SK-N-SH (cell line): Measurements from ENCODE around the gene PHACTR2. TPM values are rescaled to one million over a fixed set of nuclear protein-coding genes. Genes with fewer than 3 reads are reported as not detected.

Experiments
- CTCF ChIA-PET: fragments of 300-600, 350-600 bp; formaldehyde crosslinking; extraction: SDS; loops from one replicate; lab custom pipeline; 2021; lab: Yijun Ruan, JAX
- POLR2A ChIA-PET: fragments of 350-600 bp; sonication (Branson Sonifier 250); formaldehyde crosslinking; extraction: SDS; loops from one replicate; lab custom pipeline; 2020; ENCODE audit warnings: antibody characterized with exemption, inconsistent platforms; lab: Yijun Ruan, JAX
- DNase-seq: peaks from one replicate; pipeline ENCODE4 v3.0.0; 2012
- H2AFZ ChIP-seq: fragments of 200-600 bp; sonication (generic); 2 replicates; pipeline ENCODE4 v1.8.1; 2016; ENCODE audit warnings: antibody characterized with exemption, mild to moderate bottlenecking, low read depth
- H3F3A ChIP-seq: fragments of 200-600 bp; sonication (generic); replicated peaks from 2 replicates; pipeline ENCODE3; 2016; ENCODE audit warnings: antibody characterized with exemption, mild to moderate bottlenecking; ENCODE audit not compliant: insufficient read depth
- H3K27ac ChIP-seq, 2 experiments: fragments of 200-500 bp in 1 of 2; fragments of 200-600 bp in 1 of 2; sonication (Bioruptor generic) in 1 of 2; sonication (generic), shearing (Covaris generic) in 1 of 2; 2 replicates each; pipeline versions ENCODE4 v1.5.1 to v1.6.1; 2014 to 2016; ENCODE audit warnings: low read depth in 2 of 2, inconsistent platforms in 1 of 2, low read length in 1 of 2, mild to moderate bottlenecking in 1 of 2, mixed read lengths in 1 of 2
- H3K27me3 ChIP-seq: fragments of 200-600 bp; sonication (generic), shearing (Covaris generic); 2 replicates; pipeline ENCODE4 v1.6.1; 2016; ENCODE audit warnings: mixed run types; ENCODE audit not compliant: insufficient read depth
- H3K36me3 ChIP-seq, 2 experiments: fragments of 200-500 bp in 1 of 2; fragments of 200-600 bp in 1 of 2; sonication (Bioruptor generic) in 1 of 2; sonication (generic) in 1 of 2; replicated peaks in 1 of 2; 2 replicates each; pipeline versions ENCODE3 to v1.5.1; 2014 to 2016; ENCODE audit warnings: low read length in 1 of 2, mild to moderate bottlenecking in 1 of 2; ENCODE audit not compliant: insufficient read depth in 2 of 2, control insufficient read depth in 1 of 2
- H3K4me1 ChIP-seq, 2 experiments: fragments of 200-500 bp in 1 of 2; fragments of 200-600 bp in 1 of 2; sonication (Bioruptor generic) in 1 of 2; sonication (generic), shearing (Covaris generic) in 1 of 2; 2 replicates each; pipeline versions ENCODE4 v1.5.1 to v1.6.1; 2014 to 2016; ENCODE audit warnings: low read depth in 1 of 2, low read length in 1 of 2, mixed run types in 1 of 2; ENCODE audit not compliant: insufficient read depth in 2 of 2, control insufficient read depth in 1 of 2
- H3K4me2 ChIP-seq: fragments of 200-600 bp; sonication (generic), shearing (Covaris generic); 2 replicates; pipeline ENCODE4 v1.6.1; 2017; ENCODE audit warnings: mixed run types
- H3K4me3 ChIP-seq, 2 experiments: fragments of 200-500 bp in 1 of 2; fragments of 200-600 bp in 1 of 2; sonication (Bioruptor generic) in 1 of 2; sonication (generic), shearing (Covaris generic) in 1 of 2; 2 replicates each; pipeline versions ENCODE4 v1.5.1 to v1.8.1; 2014 to 2016; ENCODE audit warnings: low read depth in 2 of 2, inconsistent platforms in 1 of 2, low read length in 1 of 2, mild to moderate bottlenecking in 1 of 2, mixed read lengths in 1 of 2, moderate library complexity in 1 of 2
- H3K79me2 ChIP-seq: fragments of 200-600 bp; sonication (generic); 2 replicates; pipeline ENCODE4 v1.8.1; 2017; ENCODE audit warnings: mild to moderate bottlenecking; ENCODE audit not compliant: insufficient read depth
- H3K9ac ChIP-seq: fragments of 200-600 bp; sonication (generic); 2 replicates; pipeline ENCODE4 v1.6.1; 2017; ENCODE audit warnings: mixed run types
- H3K9me2 ChIP-seq: fragments of 200-600 bp; sonication (generic); 2 replicates; pipeline ENCODE4 v1.6.1; 2017; ENCODE audit warnings: mixed run types
- H3K9me3 ChIP-seq: fragments of 200-600 bp; sonication (generic); 2 replicates; pipeline ENCODE4 v1.6.1; 2017; ENCODE audit warnings: mixed run types, mild to moderate bottlenecking, moderate library complexity
- H4K20me1 ChIP-seq: fragments of 200-600 bp; sonication (generic); 2 replicates; pipeline ENCODE4 v1.6.1; 2017; ENCODE audit warnings: mild to moderate bottlenecking, mixed run types; ENCODE audit not compliant: insufficient read depth
- FOSL2 ChIP-seq: IDR thresholded peaks from 2 replicates; pipeline ENCODE4 v1.4.0; 2012; ENCODE audit warnings: low read depth, mild to moderate bottlenecking, moderate library complexity, borderline replicate concordance
- FOXJ3 ChIP-seq: sonication (generic); formaldehyde crosslinking; IDR thresholded peaks from 2 replicates; pipeline ENCODE4 v1.5.1; 2020; ENCODE audit warnings: mild to moderate bottlenecking, missing genetic modification reagents
- FOXM1 ChIP-seq: IDR thresholded peaks from 2 replicates; pipeline ENCODE4 v1.4.0; 2012; ENCODE audit warnings: low read depth, mild to moderate bottlenecking
- GABPA ChIP-seq: IDR thresholded peaks from 2 replicates; pipeline ENCODE4 v1.4.0; 2012; ENCODE audit warnings: low read depth, mild to moderate bottlenecking
- IRF3 ChIP-seq: fragments of 150-350 bp; IDR thresholded peaks from 2 replicates; pipeline ENCODE4 v1.6.1; 2016; ENCODE audit warnings: mild to moderate bottlenecking, low read depth, low read length
- NRF1 ChIP-seq: IDR thresholded peaks from 2 replicates; pipeline ENCODE4 v1.6.1; 2012; ENCODE audit warnings: low read depth, mild to moderate bottlenecking, low read length
- RAD21 ChIP-seq: IDR thresholded peaks from 2 replicates; pipeline ENCODE4 v1.6.1; 2012; ENCODE audit warnings: mild to moderate bottlenecking, low read length
- REST ChIP-seq: IDR thresholded peaks from 2 replicates; pipeline ENCODE4 v1.6.1; 2012; ENCODE audit warnings: mild to moderate bottlenecking, low read depth, low read length, moderate library complexity
- TAF1 ChIP-seq: IDR thresholded peaks from 2 replicates; pipeline ENCODE4 v1.6.1; 2012; ENCODE audit warnings: low read depth, mild to moderate bottlenecking, low read length, moderate library complexity, borderline replicate concordance
- TEAD4 ChIP-seq: IDR thresholded peaks from 2 replicates; pipeline ENCODE4 v1.4.0; 2012; ENCODE audit warnings: mild to moderate bottlenecking, borderline replicate concordance; ENCODE audit not compliant: insufficient read depth
- ZBTB33 ChIP-seq: IDR thresholded peaks from 2 replicates; pipeline ENCODE4 v1.4.0; 2012; ENCODE audit warnings: low read depth, borderline replicate concordance
- WGBS: methylation state at CpG from one replicate; pipeline ENCODE4 v1.1.6; 2017; ENCODE audit warnings: low lambda C conversion rate; 5-methylcytosine and 5-hydroxymethylcytosine counted together
- polyA plus RNA-seq, 3 experiments: library from polyadenylated mRNA; depleted of rRNA; stranded (reverse); fragments of >200 nt; gene quantifications; 2 replicates each; pipeline ENCODE4 v1.2.3, GENCODE V29; 2012
- TF ChIP-seq, protein P1 (sequence below): fragments of 200-600 bp; sonication (generic); IDR thresholded peaks from 2 replicates; pipeline ENCODE4 v1.6.1; 2017; ENCODE audit warnings: antibody characterized with exemption, mild to moderate bottlenecking, moderate library complexity
- TF ChIP-seq, protein P2 (sequence below): IDR thresholded peaks from 2 replicates; pipeline ENCODE4 v1.4.0; 2012; ENCODE audit warnings: low read depth

Gene PHACTR2
- polyA plus RNA-seq, 1 of the 3 experiments (the other 2 are of a cell fraction), result 5.0 TPM

DNA sequence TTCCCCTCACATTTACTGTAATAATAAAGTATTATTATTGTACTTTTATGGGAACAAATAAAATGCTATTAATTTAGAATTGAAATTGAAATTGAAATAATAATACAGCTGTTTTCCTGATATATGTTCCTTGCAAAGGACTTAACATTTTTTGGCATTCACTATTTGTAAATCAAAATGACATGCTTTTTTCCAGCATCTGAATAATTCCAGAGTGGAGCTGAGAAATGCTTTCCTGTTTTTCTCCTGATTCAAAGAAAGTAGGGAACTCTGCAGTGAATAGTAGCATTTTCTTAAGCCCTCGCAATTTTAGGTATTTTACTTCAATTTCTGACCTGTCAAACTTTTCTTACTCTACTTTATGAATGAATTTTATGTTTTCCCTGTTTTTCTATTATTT lies 72.1 kb downstream of the PHACTR2 start:
- Histone ChIP-seq H3F3A (peaks cover 3% of the 10 kb centered on the region), H3K9me3 (no peaks in the 10 kb centered on the region), H3K4me1 (peaks cover 0 to 3% of the 10 kb centered on the region in 2 experiments; a peak in 2 of 4 replicates), H3K27ac (no peak overlapping the region), H4K20me1 (no peaks in the 10 kb centered on the region), H3K9me2 (no peaks in the 10 kb centered on the region), H3K27me3 (no peaks in the 10 kb centered on the region), H2AFZ (no peak overlapping the region), H3K4me2 (no peak overlapping the region), H3K79me2 (0 out of 2 replicates have a peak, but pooled peaks cover 3% of the 10 kb centered on the region), H3K9ac (no peak overlapping the region), H3K36me3 (no peaks in the 10 kb centered on the region), H3K4me3 (no peak overlapping the region)
- 100% methylated on average over 1 of the region's 1 CpG for WGBS
- CTCF ChIA-PET, result no interaction called here
- POLR2A ChIA-PET, result no interaction called here
- TF ChIP-seq FOXM1, result no peak
- no peak for TF ChIP-seq NRF1
- TF ChIP-seq, protein P1, sequence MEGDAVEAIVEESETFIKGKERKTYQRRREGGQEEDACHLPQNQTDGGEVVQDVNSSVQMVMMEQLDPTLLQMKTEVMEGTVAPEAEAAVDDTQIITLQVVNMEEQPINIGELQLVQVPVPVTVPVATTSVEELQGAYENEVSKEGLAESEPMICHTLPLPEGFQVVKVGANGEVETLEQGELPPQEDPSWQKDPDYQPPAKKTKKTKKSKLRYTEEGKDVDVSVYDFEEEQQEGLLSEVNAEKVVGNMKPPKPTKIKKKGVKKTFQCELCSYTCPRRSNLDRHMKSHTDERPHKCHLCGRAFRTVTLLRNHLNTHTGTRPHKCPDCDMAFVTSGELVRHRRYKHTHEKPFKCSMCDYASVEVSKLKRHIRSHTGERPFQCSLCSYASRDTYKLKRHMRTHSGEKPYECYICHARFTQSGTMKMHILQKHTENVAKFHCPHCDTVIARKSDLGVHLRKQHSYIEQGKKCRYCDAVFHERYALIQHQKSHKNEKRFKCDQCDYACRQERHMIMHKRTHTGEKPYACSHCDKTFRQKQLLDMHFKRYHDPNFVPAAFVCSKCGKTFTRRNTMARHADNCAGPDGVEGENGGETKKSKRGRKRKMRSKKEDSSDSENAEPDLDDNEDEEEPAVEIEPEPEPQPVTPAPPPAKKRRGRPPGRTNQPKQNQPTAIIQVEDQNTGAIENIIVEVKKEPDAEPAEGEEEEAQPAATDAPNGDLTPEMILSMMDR, result no peak
- TF ChIP-seq, protein P2, sequence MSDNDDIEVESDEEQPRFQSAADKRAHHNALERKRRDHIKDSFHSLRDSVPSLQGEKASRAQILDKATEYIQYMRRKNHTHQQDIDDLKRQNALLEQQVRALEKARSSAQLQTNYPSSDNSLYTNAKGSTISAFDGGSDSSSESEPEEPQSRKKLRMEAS, result no peak
- no peak for TF ChIP-seq RAD21
- no peak for TF ChIP-seq ZBTB33
- TF ChIP-seq IRF3, result no peak
- TF ChIP-seq FOXJ3 (CRISPR knock-in tag), result no peak
- TF ChIP-seq TEAD4, result no peak
- no peak for TF ChIP-seq TAF1
- no peak for TF ChIP-seq FOSL2
- DNase-seq, result no peak

DNA sequence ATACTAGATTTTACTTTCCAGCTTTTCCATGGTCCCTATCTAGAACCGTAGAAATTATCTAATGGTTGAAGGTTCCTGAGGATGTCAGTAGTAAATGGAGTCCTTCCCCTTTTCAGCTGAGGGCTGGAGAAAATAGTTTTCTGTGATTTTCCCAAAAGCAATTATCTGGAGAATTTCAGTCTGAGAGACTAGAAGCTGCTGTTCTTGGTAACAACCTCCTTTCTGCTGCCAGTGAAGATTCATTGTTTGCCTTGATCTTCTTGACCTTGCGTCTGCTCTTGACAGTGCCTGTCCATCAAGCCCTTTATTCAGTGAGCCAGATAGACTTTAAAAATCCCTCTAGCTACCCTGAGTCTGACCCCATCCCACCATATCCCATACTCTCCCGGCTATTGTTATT lies 73.1 kb downstream of the PHACTR2 start:
- Histone ChIP-seq H3K9me3 (no peaks in the 10 kb centered on the region), H3K79me2 (0 out of 2 replicates have a peak, but pooled peaks cover 3% of the 10 kb centered on the region), H3K4me2 (no peak overlapping the region), H3K4me3 (no peak overlapping the region), H3K27ac (no peak overlapping the region), H3F3A (peaks cover 3% of the 10 kb centered on the region), H3K36me3 (no peaks in the 10 kb centered on the region), H3K9ac (no peak overlapping the region), H3K9me2 (no peaks in the 10 kb centered on the region), H2AFZ (no peak overlapping the region), H4K20me1 (no peaks in the 10 kb centered on the region), H3K4me1 (peaks cover 0 to 3% of the 10 kb centered on the region in 2 experiments; a peak in 2 of 4 replicates), H3K27me3 (no peaks in the 10 kb centered on the region)
- 92% methylated on average over 3 of the region's 3 CpGs for WGBS
- DNase-seq, result no peak
- POLR2A ChIA-PET, result no interaction called here
- CTCF ChIA-PET, result interaction anchor here (0.8 kb wide), 1 partner anchor 175 kb away, joined by 3 read pairs; no protein-coding TSS in a partner anchor
- TF ChIP-seq REST (no peak), FOXM1 (no peak), TAF1 (no peak), GABPA (no peak)
- TF ChIP-seq, protein P2, result no peak
- TF ChIP-seq, protein P1, result no peak
